OCI-LY7 (cell line): ENCODE results near the gene TNFSF4. TPM values are rescaled to one million over a fixed set of nuclear protein-coding genes. Genes with fewer than 3 reads are reported as not detected.
A peak's percentile ranks its signal among the peaks of the same experiment; 100 is the strongest.

ENCODE experiments used
- BruUV-seq: library from RNA; stranded (reverse); fragments of 400-500 nt; replicated peaks from 2 replicates; lab custom pipeline; 2021; lab: Mats Ljungman, UMichigan
- CTCF ChIA-PET: fragments of 300-600 bp; sonication (Branson Sonifier 250); formaldehyde crosslinking; loops from one replicate; lab custom pipeline; 2022; ENCODE audit warnings: antibody characterized with exemption; ENCODE audit not compliant: unreplicated experiment; lab: Charles Lee
- POLR2A ChIA-PET: fragments of 300-600 bp; sonication (Branson Sonifier 250); formaldehyde crosslinking; loops from one replicate; lab custom pipeline; 2022; ENCODE audit warnings: antibody characterized with exemption; lab: Charles Lee
- DNase-seq: peaks from one replicate; pipeline ENCODE4 v3.0.0-alpha.2; 2015; ENCODE audit warnings: low spot score
- H2AFZ ChIP-seq: fragments of 200-600 bp; sonication (generic), shearing (Covaris generic); 2 replicates; pipeline ENCODE4 v1.6.1; 2014; ENCODE audit warnings: mild to moderate bottlenecking, antibody characterized with exemption, low read length, moderate library complexity
- H3K27ac ChIP-seq: fragments of 200-600 bp; sonication (generic); 2 replicates; pipeline ENCODE4 v1.5.1; 2014; ENCODE audit warnings: mixed run types, low read depth, mild to moderate bottlenecking, moderate library complexity, low read length, inconsistent platforms; ENCODE audit not compliant: poor library complexity, severe bottlenecking
- H3K36me3 ChIP-seq: fragments of 200-600 bp; sonication (generic); 2 replicates; pipeline ENCODE4 v1.6.1; 2014; ENCODE audit warnings: mild to moderate bottlenecking, antibody characterized with exemption, low read length, moderate library complexity, mixed read lengths; ENCODE audit not compliant: insufficient read depth
- H3K4me1 ChIP-seq: fragments of 200-600 bp; sonication (generic); 2 replicates; pipeline ENCODE4 v1.5.1; 2014; ENCODE audit warnings: mild to moderate bottlenecking, low read length; ENCODE audit not compliant: insufficient read depth, poor library complexity, severe bottlenecking
- H3K4me2 ChIP-seq: fragments of 200-600 bp; sonication (generic); 2 replicates; pipeline ENCODE4 v1.6.1; 2014; ENCODE audit warnings: mild to moderate bottlenecking, low read length
- H3K4me3 ChIP-seq: fragments of 200-600 bp; sonication (generic); 2 replicates; pipeline ENCODE4 v1.5.1; 2014; ENCODE audit warnings: mild to moderate bottlenecking, low read depth, low read length; ENCODE audit not compliant: poor library complexity, severe bottlenecking
- H3K79me2 ChIP-seq: fragments of 200-600 bp; sonication (generic); 2 replicates; pipeline ENCODE4 v1.6.1; 2016; ENCODE audit warnings: low read depth, mild to moderate bottlenecking, low read length, moderate library complexity, mixed read lengths; ENCODE audit not compliant: insufficient read depth
- H3K9me2 ChIP-seq: fragments of 200-600 bp; sonication (generic); 2 replicates; pipeline ENCODE4 v1.6.1; 2016; ENCODE audit warnings: mild to moderate bottlenecking, low read length, mixed read lengths; ENCODE audit not compliant: insufficient read depth
- H3K9me3 ChIP-seq: fragments of 200-600 bp; sonication (generic); 2 replicates; pipeline ENCODE4 v1.6.1; 2014; ENCODE audit warnings: mild to moderate bottlenecking, mixed run types, low read length, mixed read lengths
- H4K20me1 ChIP-seq: fragments of 200-600 bp; sonication (generic); 2 replicates; pipeline ENCODE4 v1.6.1; 2014; ENCODE audit warnings: mild to moderate bottlenecking, antibody characterized with exemption, low read length, moderate library complexity, mixed read lengths; ENCODE audit not compliant: insufficient read depth
- CTCF ChIP-seq: fragments of 200-600 bp; sonication (generic); conservative IDR thresholded peaks from 2 replicates; pipeline ENCODE4 v1.5.1; 2014; ENCODE audit warnings: mild to moderate bottlenecking, antibody characterized with exemption, low read length, moderate library complexity, mixed read lengths
- EZH2phosphoT487 ChIP-seq: fragments of 200-600 bp; sonication (generic); IDR thresholded peaks from 2 replicates; pipeline ENCODE4 v1.6.1; 2018; ENCODE audit warnings: low read depth, borderline replicate concordance, mild to moderate bottlenecking, mixed run types, antibody characterized with exemption, low read length, moderate library complexity, mixed read lengths
- intact Hi-C: fragments of 100-400 bp; cut with micrococcal nuclease; formaldehyde crosslinking; loops from one replicate; pipeline ENCODE4 v1.10.0; 2022; ENCODE audit not compliant: unreplicated experiment
- total RNA-seq, 2 experiments: library from RNA; depleted of rRNA in 1 of 2; stranded (reverse); fragments of >200 nt in 1 of 2; shearing (Covaris generic) in 1 of 2; gene quantifications; 2 replicates each; pipeline ENCODE4 v1.2.3, GENCODE V29; 2014 to 2022

The TNFSF4 gene
- total RNA-seq, 2 experiments from 2014 or later, result 0.53 to 0.63 TPM

- Histone ChIP-seq H3K4me1 (peaks cover 5% of the 10 kb centered on the region), H4K20me1 (no peaks in the 10 kb centered on the region), H3K4me3 (no peak overlapping the region), H2AFZ (peak overlapping the region; percentile 10; the same call in 1 of the 2 replicates), H3K36me3 (no peaks in the 10 kb centered on the region), H3K27ac (no peak overlapping the region), H3K9me3 (no peaks in the 10 kb centered on the region), H3K79me2 (no peaks in the 10 kb centered on the region), H3K9me2 (no peaks in the 10 kb centered on the region), H3K4me2 (no peak overlapping the region)
- intact Hi-C loops, result no loop called here
- no TSS peak for BruUV-seq
- DNase-seq, result no peak
- CTCF ChIA-PET, result no interaction called here
- TF ChIP-seq EZH2phosphoT487, result no peak
- no peak for TF ChIP-seq CTCF
- POLR2A ChIA-PET, result interaction anchor here (0.7 kb wide), 1 partner anchor 1000 kb away, joined by 3 read pairs; no protein-coding TSS in a partner anchor
These were observed 17.3 kb upstream of the TNFSF4 start for GRCh38 chr1:173224280-173224892.

- no peak for DNase-seq
- intact Hi-C loops, result no loop called here
- Histone ChIP-seq H3K79me2 (no peaks in the 10 kb centered on the region), H3K27ac (no peak overlapping the region), H3K9me3 (no peaks in the 10 kb centered on the region), H3K4me1 (peaks cover 5% of the 10 kb centered on the region), H3K4me3 (no peak overlapping the region), H3K36me3 (no peaks in the 10 kb centered on the region), H3K4me2 (no peak overlapping the region), H4K20me1 (no peaks in the 10 kb centered on the region), H3K9me2 (no peaks in the 10 kb centered on the region), H2AFZ (no peak overlapping the region)
- ChIA-PET CTCF (no interaction called here), POLR2A (interaction anchor here (0.5 to 0.6 kb wide), 2 partner anchors 26 to 67 kb away, joined by 4 read pairs; no protein-coding TSS in a partner anchor)
- TF ChIP-seq CTCF, result no peak
- TF ChIP-seq EZH2phosphoT487, result no peak
- BruUV-seq, result no TSS peak
These were observed 15.9 kb upstream of the TNFSF4 start for GRCh38 chr1:173223031-173223380.
